ENCODE results near the gene GABBR2. TPM values are rescaled to one million over a fixed set of nuclear protein-coding genes. Genes with fewer than 3 reads are reported as not detected.

Gene GABBR2
- total and polyA plus RNA-seq, 9 of the 15 experiments (the other 6 are each of a cell fraction or from before 2014, with no cell fraction given), result 0.15 to 1.9 (median 0.32) TPM

GRCh38 chr9:98418578-98419259 lies 290.0 kb downstream of the GABBR2 start (continued):
- TF ChIP-seq CEBPZ (IDR thresholded peaks at IDR 0.05; ENCODE audit: borderline replicate concordance, low read depth, low read length), result no peak

GRCh38 chr9:98416294-98417248 lies 292.2 kb downstream of the GABBR2 start:
- H3K4me1 ChIP-seq (replicated peaks in 1 of 2; ENCODE audit: control insufficient read depth in 2 of 2, insufficient read depth in 2 of 2, low read length in 2 of 2), result peaks cover 11 to 14% of the 10 kb centered on the region in 2 experiments; a peak in 4 of 5 replicates
- BruUV-seq (replicated peaks), result no TSS peak
- H3K9me1 ChIP-seq (ENCODE audit: control insufficient read depth, insufficient read depth, low read length), result no peaks in the 10 kb centered on the region
- CTCF ChIA-PET (ENCODE audit: low intra/inter-chr PET ratio), result no interaction called here
- H3K79me2 ChIP-seq (ENCODE audit: control insufficient read depth, insufficient read depth, low read length), result no peaks in the 10 kb centered on the region
- POLR2A ChIA-PET, result interaction anchor here (0.6 to 1.3 kb wide), 3 partner anchors 16 to 1784 kb away, joined by 3 to 5 read pairs (median 3); no protein-coding TSS in a partner anchor
- no peaks in the 10 kb centered on the region for H4K20me1 ChIP-seq (replicated peaks; ENCODE audit: control insufficient read depth, insufficient read depth, low read length)
- peak overlapping the region; percentile 6; the same call in 1 of the 2 replicates for H2AFZ ChIP-seq (ENCODE audit: low read depth, low read length)
- no peak overlapping the region for H3K27ac ChIP-seq (ENCODE audit: extremely low read depth, low read depth, low read length)
- DNase-seq (ENCODE audit: extremely low read depth in 1 of 4, low spot score in 3 of 4), result no peak
- no peak overlapping the region for H3K4me3 ChIP-seq
- intact Hi-C loops (cut with micrococcal nuclease), result loop anchor here (10.0 kb wide), 1 partner anchor 102 kb away; no protein-coding TSS in a partner anchor
- ATAC-seq, result peak; percentile 45
- in situ Hi-C loops (cut with MboI), result no loop called here
- H3K27me3 ChIP-seq (ENCODE audit: control insufficient read depth in 2 of 2, insufficient read depth in 2 of 2, low read length in 2 of 2), result no peaks in the 10 kb centered on the region
- WGBS (ENCODE audit: insufficient coverage, low coverage, missing lambda C conversion rate), result 67% methylated on average over 10 of the region's 10 CpGs
- H3K4me2 ChIP-seq (ENCODE audit: insufficient read depth, low read length), result no peak overlapping the region
- H3K9me3 ChIP-seq (replicated peaks; ENCODE audit: control insufficient read depth, insufficient read depth, low read depth, low read length), result no peaks in the 10 kb centered on the region
- no peak overlapping the region for H3K9ac ChIP-seq (ENCODE audit: insufficient read depth in 1 of 2, low read depth in 2 of 2, low read length in 2 of 2)
- H3K36me3 ChIP-seq (ENCODE audit: control insufficient read depth, insufficient read depth, low read length), result no peaks in the 10 kb centered on the region
- FAIRE-seq, result no peak
- TF ChIP-seq SRSF9 (IDR thresholded peaks at IDR 0.05; ENCODE audit: borderline replicate concordance, low read depth, low read length), result no peak
- no peak for TF ChIP-seq ZNF282 (CRISPR knock-in tag; IDR thresholded peaks at IDR 0.05)
- no peak for TF ChIP-seq RHOXF2B (CRISPR knock-in tag; conservative IDR thresholded peaks at IDR 0.05)
- TF ChIP-seq GATA2 (CRISPR knock-in tag; IDR thresholded peaks at IDR 0.05), result no peak
- no peak for TF ChIP-seq U2AF1 (optimal IDR thresholded peaks at IDR 0.05; ENCODE audit: low read depth, low read length)
- TF ChIP-seq TAL1 (IDR thresholded peaks at IDR 0.05), result no peak
- TF ChIP-seq SUPT5H (IDR thresholded peaks at IDR 0.05), result no peak
- no peak for TF ChIP-seq BACH1 (tag; IDR thresholded peaks at IDR 0.05)
- no peak for TF ChIP-seq FOXP4 (CRISPR knock-in tag; IDR thresholded peaks at IDR 0.05; ENCODE audit: borderline replicate concordance)
- TF ChIP-seq NFXL1 (CRISPR knock-in tag; IDR thresholded peaks at IDR 0.05), result no peak
- TF ChIP-seq COPS2 (conservative IDR thresholded peaks at IDR 0.05), result no peak
- TF ChIP-seq ZNF57 (CRISPR knock-in tag; IDR thresholded peaks at IDR 0.05), result no peak
- TF ChIP-seq MEF2D (tag; conservative IDR thresholded peaks at IDR 0.05; ENCODE audit: low read depth), result no peak
- TF ChIP-seq TAF7 (tag; IDR thresholded peaks at IDR 0.05), result no peak

Measured in K562 (cell line).